ENCODE data around the gene GADD45GIP1.
A peak's percentile ranks its signal among the peaks of the same experiment; 100 is the strongest.
"Not testable (repeated sequence)": the region's sequence is repeated elsewhere in the genome, so short reads cannot be mapped to it uniquely, and the experiment has no call there.

GADD45GIP1 gene

DNA sequence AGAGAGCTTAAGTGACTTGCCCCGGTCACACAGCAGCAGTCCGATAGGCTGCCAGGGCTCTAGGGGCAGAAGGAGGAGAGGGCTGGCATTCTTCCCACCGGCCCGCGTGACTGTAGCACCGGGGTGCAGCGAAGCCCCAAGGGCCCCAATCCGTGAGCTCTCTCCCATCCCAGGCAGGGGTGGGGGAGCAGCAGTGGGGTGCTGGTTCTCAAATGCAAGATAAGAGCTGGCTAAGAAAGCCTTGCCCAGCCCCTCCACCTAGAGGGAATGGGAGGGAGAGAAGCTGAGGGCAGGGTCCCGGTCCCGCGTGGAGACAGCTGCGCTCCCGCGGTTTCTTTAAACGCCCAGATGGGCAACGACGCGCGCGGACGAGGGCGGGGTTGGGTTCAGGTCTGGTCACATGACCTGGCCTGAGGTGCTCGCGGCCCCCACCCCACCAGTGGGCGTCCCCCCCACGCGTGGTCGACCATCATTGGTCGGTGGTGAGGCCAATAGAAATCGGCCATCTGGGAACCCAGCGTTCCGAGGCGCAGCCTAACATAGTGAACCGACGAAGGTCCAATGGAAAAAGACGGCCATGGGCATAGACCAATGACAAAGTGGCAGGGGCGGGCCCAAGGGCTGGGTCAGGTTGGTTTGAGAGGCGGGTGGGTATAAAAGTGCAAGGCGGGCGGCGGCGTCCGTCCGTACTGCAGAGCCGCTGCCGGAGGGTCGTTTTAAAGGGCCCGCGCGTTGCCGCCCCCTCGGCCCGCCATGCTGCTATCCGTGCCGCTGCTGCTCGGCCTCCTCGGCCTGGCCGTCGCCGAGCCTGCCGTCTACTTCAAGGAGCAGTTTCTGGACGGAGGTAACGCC is 18.9 kb downstream of the GADD45GIP1 start, which contains the start of gene CALR:
TSS of gene CALR (plus strand) at position 683 of the 852 bp plus-strand sequence. CDS start at position 754, 71 bp downstream.
- peak; percentile 98 for DNase-seq

DNA sequence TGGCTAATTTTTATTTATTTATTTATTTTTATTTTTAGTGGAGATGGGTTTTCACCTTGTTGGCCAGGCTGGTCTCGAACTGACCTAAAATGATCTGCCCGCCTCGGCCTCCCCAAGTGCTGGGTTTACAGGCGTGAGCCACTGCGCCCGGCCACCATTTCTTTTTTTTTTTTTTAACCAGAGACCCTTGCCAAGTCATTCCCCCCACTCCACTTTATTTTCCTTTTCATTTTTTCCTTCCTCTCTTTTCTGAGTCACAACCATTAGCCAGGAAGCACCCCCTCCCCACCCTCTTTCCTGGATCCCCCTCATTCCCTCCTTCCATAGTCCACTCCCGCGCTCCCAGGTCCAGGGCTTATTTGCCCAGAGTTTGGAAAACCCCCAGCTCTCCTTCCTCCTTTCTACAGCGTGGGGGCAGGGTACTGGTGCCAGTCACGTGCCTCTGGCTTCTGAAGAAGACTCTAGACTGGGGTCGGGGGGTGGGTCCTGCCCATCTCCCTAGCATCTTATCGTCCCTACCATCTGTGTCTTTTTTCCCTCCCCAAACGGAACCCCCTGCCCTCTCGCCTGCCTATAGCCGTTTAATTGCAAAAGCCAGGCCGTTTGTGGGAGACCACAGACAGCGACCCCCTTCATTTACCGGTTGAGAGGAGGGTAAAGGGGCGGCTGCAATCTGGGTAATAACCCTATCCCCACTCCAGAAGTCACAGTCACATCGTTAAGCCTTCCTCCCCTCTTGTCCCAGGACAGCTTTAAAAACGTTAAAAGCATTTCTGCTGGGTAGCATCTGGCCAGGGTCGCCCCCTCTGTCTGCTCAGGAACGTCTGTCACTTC is 19.7 kb downstream of the GADD45GIP1 start:
- peak; percentile 99 for DNase-seq

DNA sequence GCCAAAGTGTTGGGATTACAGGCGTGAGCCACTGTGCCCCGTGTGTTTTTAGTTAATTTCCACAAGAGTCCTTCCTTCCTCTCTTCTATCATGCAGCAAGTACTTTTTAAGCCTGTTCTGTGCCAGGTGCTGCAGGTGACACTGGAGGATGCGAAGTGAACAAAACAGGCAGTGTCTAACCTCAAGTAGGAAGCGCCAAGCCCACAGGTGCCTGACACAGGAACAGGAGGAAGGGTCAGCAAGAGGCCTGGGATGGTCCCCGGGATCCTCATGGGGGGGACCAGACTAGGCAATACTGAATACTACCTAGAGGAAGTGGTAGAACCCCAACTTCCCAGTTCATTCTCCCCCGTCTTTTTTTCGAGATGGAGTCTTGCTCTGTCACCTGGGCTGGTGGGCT is 20.4 kb downstream of the GADD45GIP1 start:
- peak; percentile 55 for DNase-seq

DNA sequence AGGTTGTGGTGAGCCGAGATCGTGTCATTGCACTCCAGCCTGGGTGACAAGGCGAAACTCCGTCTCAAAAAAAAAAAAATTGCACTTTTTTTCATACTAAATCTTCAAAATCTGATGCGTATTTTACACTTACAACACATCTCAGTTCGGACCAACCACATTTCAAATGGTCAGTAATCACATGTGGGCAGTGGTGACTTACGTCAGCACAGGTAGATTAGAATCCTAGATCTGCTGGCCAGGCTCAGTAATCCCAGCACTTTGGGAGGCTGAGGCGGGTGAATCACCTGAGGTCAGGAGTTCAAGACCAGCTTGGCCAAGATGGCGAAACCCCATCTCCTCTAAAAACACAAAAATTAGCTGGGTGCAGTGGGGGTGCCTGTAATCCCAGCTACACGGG is 22.0 kb downstream of the GADD45GIP1 start:
- DNase-seq: no peak

DNA sequence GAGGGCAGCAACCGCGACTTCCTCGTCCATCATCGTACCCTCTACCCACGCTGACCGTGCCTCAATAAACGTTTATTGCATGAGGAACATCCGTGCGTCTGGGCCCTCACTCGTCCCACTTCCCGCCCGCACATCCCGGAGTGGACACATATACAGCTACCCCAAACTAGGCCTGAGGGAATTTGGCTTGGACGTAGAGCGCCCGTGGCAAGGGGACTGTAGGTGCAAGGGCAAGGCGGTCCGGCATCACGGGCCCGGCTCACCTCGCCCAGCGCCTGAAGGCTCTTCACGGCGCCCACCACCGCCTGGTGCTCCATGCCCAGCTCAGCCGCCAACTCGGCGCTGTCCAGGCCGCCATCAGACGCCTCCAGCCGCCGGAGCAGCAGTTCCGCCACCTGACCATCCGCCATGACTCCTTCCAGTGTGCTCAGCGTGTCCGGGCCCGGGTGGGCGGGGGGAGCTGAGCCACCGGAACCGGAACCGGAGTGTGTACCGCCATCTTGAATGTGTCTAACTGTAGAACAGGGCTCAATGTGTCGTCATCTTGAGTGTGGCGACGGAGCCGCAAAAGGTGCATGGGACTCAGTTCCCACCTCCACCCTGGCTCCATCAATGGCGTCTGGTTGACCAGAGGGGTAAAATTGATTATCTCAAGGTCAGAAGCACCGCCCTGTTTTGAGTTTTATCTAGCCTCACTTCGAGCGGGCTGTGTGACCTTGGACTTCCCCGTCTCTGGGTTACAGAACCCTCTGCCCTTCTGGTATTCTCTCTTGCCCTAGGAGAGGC is 23.5 kb downstream of the GADD45GIP1 start, which contains the start of gene FARSA:
TSS of gene FARSA (minus strand) at position 425 of the 786 bp plus-strand sequence. CDS start at position 410, 15 bp downstream.
- peak; percentile 73 for DNase-seq

DNA sequence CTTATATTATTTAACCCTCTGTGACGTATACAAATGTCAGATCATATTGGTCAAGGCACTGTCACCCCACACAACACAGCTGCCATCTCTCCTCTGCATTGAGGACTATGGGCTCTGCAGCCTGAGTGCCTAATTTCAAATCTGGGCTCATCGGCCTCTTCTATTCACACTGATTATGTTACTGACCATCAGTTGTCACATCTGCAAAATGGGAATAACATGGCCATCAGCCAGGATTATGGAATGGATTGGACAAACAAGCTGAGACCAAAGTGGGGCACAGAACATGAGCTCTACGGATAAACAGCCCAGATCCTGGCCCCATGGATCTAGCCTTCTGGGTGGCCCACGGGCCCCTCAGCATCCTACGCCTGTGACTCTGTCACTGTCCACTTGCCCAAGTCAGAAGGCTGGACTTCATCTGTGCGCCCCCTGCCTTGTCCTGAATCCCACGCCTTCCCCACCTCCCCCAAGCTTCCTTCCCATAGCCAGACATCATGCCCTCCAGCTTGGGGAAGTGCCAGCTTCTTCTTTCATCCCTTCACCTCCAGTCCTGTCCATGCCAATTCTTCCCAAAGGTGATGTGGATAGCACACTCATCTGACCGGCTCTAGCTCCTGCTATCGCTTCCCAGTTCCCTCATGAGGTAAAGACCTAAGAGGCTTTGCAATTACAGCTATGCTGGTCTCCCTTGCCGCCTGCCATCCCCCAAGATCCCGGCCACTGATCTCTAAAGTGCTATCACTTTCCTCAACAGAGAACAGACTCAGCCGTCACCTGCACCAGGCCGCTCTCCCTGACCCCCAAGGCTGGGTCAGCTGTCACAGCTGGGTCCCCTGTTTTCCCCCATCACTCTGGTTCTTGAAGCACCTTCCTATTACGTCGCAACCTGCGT is 24.4 kb downstream of the GADD45GIP1 start:
- DNase-seq: no peak

DNA sequence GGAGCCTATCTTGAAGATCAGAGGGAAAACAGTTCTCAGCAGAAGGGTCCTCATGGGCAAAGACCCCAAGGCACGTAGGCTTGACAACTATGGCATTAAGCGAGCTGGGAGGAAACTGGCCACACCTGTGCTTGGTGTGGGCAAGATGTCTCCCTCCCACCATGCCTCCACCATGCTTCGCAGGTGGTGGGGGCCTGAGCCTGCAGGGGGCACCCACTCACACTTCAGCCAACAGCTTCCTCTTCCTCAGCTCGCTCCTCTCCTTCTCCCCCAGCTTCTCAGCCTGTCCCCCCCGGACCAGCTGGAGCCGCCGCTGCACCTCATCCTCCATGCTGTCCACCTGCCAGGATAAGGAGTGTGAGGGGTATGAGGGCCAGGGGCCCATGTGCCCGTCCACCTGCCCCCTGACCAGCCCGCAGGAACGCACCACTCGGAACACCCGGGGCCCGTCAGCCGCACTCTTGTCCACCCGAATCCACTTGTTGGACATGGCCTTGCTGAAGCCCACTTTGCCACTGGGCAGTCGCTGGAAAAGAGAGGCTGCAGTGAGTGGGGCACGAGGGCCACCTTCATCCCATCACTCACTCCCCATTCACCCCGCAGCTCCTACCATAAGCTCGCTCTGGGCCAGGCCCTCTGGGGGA is 26.9 kb downstream of the GADD45GIP1 start:
- DNase-seq: no peak

DNA sequence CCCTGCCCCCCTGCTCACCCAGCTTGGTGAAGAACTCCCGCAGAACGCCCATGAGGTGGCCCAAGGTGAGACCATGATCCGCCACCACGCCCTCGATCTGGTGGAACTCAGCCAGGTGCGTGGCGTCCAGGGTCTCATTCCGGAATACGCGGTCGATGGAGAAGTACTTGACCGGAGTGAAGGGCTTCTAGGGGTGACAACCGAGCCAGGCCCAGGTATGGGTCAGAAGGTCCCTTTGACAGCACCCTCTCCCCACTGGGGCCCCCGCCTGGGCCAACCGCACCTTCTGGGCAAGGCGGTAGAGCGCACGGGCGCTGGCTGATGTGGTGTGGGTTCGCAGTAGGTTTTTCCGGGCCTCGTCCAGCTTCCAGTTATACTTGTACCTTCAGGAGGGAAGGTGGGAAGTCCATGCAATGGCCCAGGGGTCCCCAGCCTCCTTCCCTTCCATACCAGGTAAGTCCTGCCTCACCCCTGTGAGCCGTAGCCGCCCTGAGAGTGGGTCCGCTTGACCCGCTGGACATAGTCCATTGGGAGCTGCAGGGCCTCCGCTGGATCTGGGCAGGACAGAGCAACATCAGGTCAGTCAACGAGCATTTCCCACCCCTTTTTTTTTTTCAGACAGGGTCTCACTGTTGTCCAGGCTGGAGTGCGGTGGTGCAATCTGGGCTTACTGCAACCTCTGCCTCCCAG is 32.3 kb downstream of the GADD45GIP1 start:
- DNase-seq: no peak

DNA sequence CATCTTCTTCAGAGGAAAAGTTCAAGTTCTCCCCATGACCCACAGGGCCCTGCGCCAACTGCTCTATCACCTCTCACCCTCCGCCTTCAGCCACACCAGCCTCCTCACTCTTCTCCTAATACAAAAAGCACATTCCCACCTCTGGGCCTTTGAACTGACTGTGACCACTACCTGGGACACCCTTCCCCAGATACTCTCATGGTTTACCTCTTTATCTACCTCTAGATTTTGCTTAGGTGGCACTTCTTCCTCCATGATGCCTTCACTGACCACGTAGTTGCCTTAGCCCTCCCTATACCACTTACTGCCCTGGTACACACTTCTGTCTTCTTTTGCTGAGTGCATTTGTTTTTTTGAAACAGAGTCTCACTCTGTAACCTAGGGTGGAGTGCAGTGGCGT is 34.1 kb downstream of the GADD45GIP1 start:
- no peak for DNase-seq

DNA sequence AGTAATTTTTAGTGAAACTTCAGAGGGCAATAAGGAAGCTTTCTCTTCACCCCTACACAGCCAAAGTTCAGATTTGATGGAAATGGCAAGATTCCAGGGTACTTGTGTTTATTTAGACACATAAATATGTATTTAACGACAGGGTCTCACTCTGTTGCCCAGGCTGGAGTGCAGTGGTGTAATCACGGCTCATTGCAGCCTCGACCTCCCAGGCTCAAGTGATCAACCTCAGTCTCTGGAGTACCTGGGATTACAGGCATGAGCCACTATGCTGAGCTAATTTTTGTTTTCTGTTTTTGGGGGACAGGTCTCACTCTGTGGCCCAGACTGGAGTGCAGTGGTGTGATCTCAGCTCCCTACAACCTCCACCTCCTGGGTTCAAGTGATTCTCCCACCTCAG is 36.0 kb downstream of the GADD45GIP1 start:
- DNase-seq: no peak

DNA sequence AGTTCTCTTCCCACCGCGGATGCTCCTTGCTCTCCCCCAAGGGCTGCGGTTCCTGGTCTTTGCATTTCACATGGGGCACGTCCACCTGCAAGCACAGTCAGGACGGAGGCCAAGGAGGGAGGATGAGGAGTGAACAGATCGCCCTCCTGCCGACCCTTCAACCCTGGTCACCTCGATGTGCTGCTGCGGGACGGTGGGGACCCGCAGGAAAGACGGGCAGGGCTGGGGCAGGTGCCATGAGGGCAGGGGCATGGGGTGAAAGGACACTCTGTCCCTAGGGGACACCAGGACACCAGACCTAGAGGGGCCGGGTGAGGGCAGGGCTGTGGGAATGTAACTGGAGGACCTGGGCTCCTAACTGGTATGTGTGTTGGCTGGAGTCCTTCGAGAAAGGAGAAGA is 38.8 kb downstream of the GADD45GIP1 start:
- DNase-seq: no peak

DNA sequence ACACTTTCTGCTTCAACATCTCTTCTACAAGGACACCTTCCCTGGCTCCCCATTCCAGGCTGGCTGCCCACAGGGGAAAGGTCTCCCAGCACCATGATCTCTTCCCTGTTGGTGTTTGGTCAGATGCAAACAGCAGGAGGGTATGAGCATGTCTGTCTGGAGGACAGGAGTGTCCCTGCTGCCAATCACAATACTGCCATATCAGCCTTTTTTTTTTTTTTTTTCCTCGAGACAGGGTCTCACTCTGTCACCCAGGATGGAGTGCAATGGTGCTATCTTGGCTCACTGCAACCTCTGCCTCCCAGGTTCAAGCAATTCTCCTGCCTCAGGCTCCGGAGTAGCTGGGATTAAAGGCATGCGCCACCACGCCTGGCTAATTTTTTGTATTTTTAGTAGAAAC is 41.2 kb downstream of the GADD45GIP1 start:
- DNase-seq: not testable (repeated sequence)

DNA sequence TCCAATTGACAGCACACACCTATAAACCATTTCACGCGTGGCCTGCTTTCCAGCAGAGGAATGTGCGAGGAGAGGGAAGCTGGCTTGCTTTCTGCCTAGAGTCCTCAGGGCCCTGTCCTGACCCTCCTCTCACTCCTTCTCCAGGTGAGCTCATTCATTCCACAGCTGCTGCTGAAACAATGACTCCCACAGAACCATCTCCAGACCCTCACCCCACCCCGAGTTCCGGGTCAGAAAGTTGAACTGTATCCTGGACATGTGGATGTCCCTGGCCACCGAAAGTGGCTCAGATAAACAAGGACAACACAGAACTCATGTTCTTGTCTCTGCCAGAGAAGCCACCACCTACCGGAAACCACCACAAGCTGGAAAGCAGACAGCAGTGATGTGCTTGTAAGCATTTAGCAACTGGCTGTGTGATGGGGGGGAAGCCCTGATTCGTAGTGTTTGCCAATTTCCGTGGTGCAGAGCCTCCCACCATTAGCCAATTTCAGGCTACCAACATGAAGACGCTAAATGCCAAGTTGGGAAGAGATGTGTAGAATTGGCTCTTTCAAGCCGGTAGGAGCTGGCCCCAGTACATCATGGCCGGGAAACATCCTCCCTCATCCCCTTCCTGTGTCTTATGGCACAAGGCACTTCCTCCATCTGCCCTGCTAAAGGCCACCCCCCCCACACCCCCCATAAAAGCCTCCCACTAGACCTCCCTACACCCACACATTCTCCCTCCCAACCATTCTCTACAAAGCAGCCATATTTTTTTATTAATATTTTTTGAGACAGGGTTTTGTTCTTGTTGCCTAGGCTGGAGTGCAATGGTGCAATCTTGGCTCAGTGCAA is 43.0 kb downstream of the GADD45GIP1 start:
- peak; percentile 97 for DNase-seq

DNA sequence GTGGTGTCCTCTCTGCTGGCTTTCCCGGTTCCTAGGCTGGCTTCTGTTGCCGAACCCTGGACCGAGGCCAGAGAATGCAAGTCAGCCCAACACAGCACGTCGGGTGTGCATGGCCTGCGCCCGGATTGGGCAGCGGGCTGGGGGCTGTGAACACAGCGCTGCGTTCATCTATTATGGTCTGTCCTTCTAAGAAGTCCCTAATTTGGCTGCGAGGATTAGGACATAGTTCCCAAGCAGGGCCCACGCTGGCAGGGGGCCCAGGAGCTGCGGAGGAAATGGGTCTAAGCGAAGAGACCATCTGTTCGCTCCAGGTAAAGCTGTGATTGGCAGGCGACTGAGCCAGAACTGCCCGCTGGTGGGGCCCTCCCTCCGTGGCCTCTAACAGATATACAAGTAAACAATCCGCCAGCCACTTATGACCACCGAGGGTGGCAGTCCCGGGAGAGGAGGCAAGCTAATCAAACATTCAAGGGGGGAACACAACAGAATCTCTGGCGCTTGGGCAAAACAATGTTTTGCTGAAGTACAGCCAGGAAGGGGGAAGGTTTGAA is 43.9 kb downstream of the GADD45GIP1 start:
- peak; percentile 84 for DNase-seq

DNA sequence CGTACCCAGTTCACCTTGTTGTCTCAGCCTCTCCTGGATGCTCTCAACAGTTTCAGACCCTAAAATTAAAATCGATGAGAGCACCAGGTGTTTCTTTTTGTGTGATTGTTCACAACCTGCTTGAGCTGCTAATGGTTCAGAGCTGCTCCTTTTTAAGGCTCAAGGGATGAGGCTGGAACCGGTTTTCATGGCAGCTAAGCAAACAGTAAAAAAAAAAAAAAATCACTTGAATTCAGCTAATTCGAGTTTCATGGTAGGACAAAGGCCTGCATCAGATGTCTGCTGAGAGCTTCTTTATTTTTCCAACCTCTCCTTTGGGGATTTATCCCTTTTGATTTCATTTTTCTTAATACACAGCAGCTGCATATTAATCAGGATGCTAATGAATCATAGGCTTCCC is 44.5 kb downstream of the GADD45GIP1 start:
- no peak for DNase-seq

DNA sequence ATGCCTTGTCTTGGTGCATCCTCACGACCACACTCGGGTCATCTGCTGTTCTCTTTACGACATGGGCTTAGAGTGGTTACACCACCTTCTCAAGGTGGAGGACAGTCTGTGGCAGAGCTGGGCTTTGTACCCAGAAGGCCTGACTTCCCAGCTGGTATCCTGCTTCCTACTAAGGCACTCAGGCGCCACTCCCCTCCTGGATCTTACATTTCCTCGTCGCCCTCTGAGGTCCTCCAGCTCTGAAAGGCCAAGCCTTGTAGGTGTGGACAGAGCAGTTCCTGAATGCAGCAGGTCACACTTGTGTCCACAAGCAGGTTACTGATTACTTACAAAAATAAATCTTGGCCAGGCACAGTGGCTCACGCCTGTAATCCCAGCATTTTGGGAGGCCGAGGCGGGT is 49.9 kb downstream of the GADD45GIP1 start:
- no peak for DNase-seq

All from GF-D8 (cell line).